ENCODE data around the gene RBM34. TPM values are rescaled to one million over a fixed set of nuclear protein-coding genes. Genes with fewer than 3 reads are reported as not detected.

RBM34 gene
- total and polyA plus RNA-seq, 4 donors, result 31.7 to 129 (median 51.3) TPM

- WGBS, 2 donors, result 95 to 97% methylated on average over 11 of the region's 11 CpGs
- no peak for DNase-seq
Observed at GRCh38 chr1:235108876-235109275, 52.2 kb downstream of the RBM34 start.

GRCh38 chr1:235108185-235108593, 52.9 kb downstream of the RBM34 start:
- 90 to 98% methylated on average over 1 of the region's 1 CpG for WGBS, 2 donors
- no peak for ATAC-seq (ENCODE audit: insufficient read depth, low FRiP score)
- H3K4me3 ChIP-seq, result no peak overlapping the region
- peaks cover 0 to 8% (median 2%) of the 10 kb centered on the region in 5 donors for H3K4me1 ChIP-seq (ENCODE audit: control insufficient read depth in 5 of 5, insufficient read depth in 5 of 5, low read length in 5 of 5)
- TF ChIP-seq, protein P1, sequence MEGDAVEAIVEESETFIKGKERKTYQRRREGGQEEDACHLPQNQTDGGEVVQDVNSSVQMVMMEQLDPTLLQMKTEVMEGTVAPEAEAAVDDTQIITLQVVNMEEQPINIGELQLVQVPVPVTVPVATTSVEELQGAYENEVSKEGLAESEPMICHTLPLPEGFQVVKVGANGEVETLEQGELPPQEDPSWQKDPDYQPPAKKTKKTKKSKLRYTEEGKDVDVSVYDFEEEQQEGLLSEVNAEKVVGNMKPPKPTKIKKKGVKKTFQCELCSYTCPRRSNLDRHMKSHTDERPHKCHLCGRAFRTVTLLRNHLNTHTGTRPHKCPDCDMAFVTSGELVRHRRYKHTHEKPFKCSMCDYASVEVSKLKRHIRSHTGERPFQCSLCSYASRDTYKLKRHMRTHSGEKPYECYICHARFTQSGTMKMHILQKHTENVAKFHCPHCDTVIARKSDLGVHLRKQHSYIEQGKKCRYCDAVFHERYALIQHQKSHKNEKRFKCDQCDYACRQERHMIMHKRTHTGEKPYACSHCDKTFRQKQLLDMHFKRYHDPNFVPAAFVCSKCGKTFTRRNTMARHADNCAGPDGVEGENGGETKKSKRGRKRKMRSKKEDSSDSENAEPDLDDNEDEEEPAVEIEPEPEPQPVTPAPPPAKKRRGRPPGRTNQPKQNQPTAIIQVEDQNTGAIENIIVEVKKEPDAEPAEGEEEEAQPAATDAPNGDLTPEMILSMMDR (IDR thresholded peaks at IDR 0.05; ENCODE audit: control extremely low read depth, extremely low read depth), result no peak
- H3K27ac ChIP-seq (ENCODE audit: low read depth in 1 of 2, low read length in 1 of 2), result no peak overlapping the region
- DNase-seq, result no peak
- H3K9ac ChIP-seq (ENCODE audit: insufficient read depth in 1 of 2, low read length in 2 of 2), result no peak overlapping the region
- peaks cover 15 to 26% (median 20%) of the 10 kb centered on the region in 4 donors for H3K36me3 ChIP-seq (ENCODE audit: control insufficient read depth in 4 of 4, insufficient read depth in 4 of 4, low read length in 4 of 4)
- no peaks in the 10 kb centered on the region for H3K27me3 ChIP-seq (ENCODE audit: control insufficient read depth in 3 of 3, insufficient read depth in 3 of 3, low read length in 2 of 3)
- peaks cover 0 to 3% (median 0%) of the 10 kb centered on the region in 4 donors for H3K9me3 ChIP-seq (ENCODE audit: control insufficient read depth in 4 of 4, insufficient read depth in 3 of 4, low read length in 3 of 4)

More at GRCh38 chr1:235108876-235109275, 52.2 kb downstream of the RBM34 start:
- H3K9me3 ChIP-seq (ENCODE audit: control insufficient read depth in 4 of 4, insufficient read depth in 3 of 4, low read length in 3 of 4), result peaks cover 0 to 3% (median 0%) of the 10 kb centered on the region in 4 donors
- ATAC-seq (ENCODE audit: insufficient read depth, low FRiP score), result no peak
- TF ChIP-seq, protein P1 (IDR thresholded peaks at IDR 0.05; ENCODE audit: control extremely low read depth, extremely low read depth), result no peak
- H3K27ac ChIP-seq (ENCODE audit: low read depth in 1 of 2, low read length in 1 of 2), result no peak overlapping the region
- H3K4me1 ChIP-seq (ENCODE audit: control insufficient read depth in 5 of 5, insufficient read depth in 5 of 5, low read length in 5 of 5), result peaks cover 0 to 8% (median 2%) of the 10 kb centered on the region in 5 donors
- peaks cover 18 to 31% (median 25%) of the 10 kb centered on the region in 4 donors for H3K36me3 ChIP-seq (ENCODE audit: control insufficient read depth in 4 of 4, insufficient read depth in 4 of 4, low read length in 4 of 4)
- no peak overlapping the region for H3K4me3 ChIP-seq
- H3K9ac ChIP-seq (ENCODE audit: insufficient read depth in 1 of 2, low read length in 2 of 2), result no peak overlapping the region
- H3K27me3 ChIP-seq (ENCODE audit: control insufficient read depth in 3 of 3, insufficient read depth in 3 of 3, low read length in 2 of 3), result no peaks in the 10 kb centered on the region

- TF ChIP-seq, protein P1 (IDR thresholded peaks at IDR 0.05; ENCODE audit: control extremely low read depth, extremely low read depth), result no peak
Observed at GRCh38 chr1:235107368-235108184, 53.5 kb downstream of the RBM34 start.

More at GRCh38 chr1:235107368-235108184, 53.5 kb downstream of the RBM34 start:
- no peak for DNase-seq
- H3K4me1 ChIP-seq (ENCODE audit: control insufficient read depth in 5 of 5, insufficient read depth in 5 of 5, low read length in 5 of 5), result peaks cover 0 to 8% (median 2%) of the 10 kb centered on the region in 5 donors
- H3K9ac ChIP-seq (ENCODE audit: insufficient read depth in 1 of 2, low read length in 2 of 2), result no peak overlapping the region
- no peak overlapping the region for H3K4me3 ChIP-seq
- peaks cover 0 to 3% (median 0%) of the 10 kb centered on the region in 4 donors for H3K9me3 ChIP-seq (ENCODE audit: control insufficient read depth in 4 of 4, insufficient read depth in 3 of 4, low read length in 3 of 4)
- no peak overlapping the region for H3K27ac ChIP-seq (ENCODE audit: low read depth in 1 of 2, low read length in 1 of 2)
- WGBS, 2 donors, result 94 to 96% methylated on average over 16 of the region's 16 CpGs
- no peak for ATAC-seq (ENCODE audit: insufficient read depth, low FRiP score)
- no peaks in the 10 kb centered on the region for H3K27me3 ChIP-seq (ENCODE audit: control insufficient read depth in 3 of 3, insufficient read depth in 3 of 3, low read length in 2 of 3)
- peaks cover 9 to 24% (median 16%) of the 10 kb centered on the region in 4 donors for H3K36me3 ChIP-seq (ENCODE audit: control insufficient read depth in 4 of 4, insufficient read depth in 4 of 4, low read length in 4 of 4)
